Measurements from ENCODE around the gene PALLD. TPM values are rescaled to one million over a fixed set of nuclear protein-coding genes. Genes with fewer than 3 reads are reported as not detected.

Gene PALLD
- total and polyA plus RNA-seq, 2 of the 13 experiments (the other 11 are each of a cell fraction or from before 2014, with no cell fraction given): 0.50 to 1.5 TPM

- POLR2A ChIA-PET: no interaction called here
- H3K4me1 ChIP-seq (ENCODE audit: insufficient read depth, low read length): no peaks in the 10 kb centered on the region
- ATAC-seq: no peak
- no peak for DNase-seq (ENCODE audit: low spot score)
- H3K27me3 ChIP-seq (ENCODE audit: control insufficient read depth in 1 of 2, insufficient read depth in 2 of 2, low read length in 2 of 2): no peaks in the 10 kb centered on the region; a peak in 2 of 5 replicates
- CTCF ChIA-PET (ENCODE audit: low intra/inter-chr PET ratio, low total read pairs): no interaction called here
- H2AFZ ChIP-seq (ENCODE audit: low read length): no peak overlapping the region
- FAIRE-seq: no peak
- no peaks in the 10 kb centered on the region for H3K9me3 ChIP-seq (ENCODE audit: low read length)
- H3K4me3 ChIP-seq (replicated peaks in 1 of 3; ENCODE audit: insufficient read depth in 1 of 3, low read depth in 2 of 3, low read length in 3 of 3): no peak overlapping the region
- no TSS peak for BruUV-seq (replicated peaks)
- H3K27ac ChIP-seq (ENCODE audit: extremely low read length, insufficient read depth, low read length): no peak overlapping the region
- H3K9ac ChIP-seq (ENCODE audit: insufficient read depth, low read depth, low read length): no peak overlapping the region
- 25% methylated on average over 2 of the region's 2 CpGs for WGBS (ENCODE audit: low lambda C conversion rate)
- intact Hi-C loops (cut with micrococcal nuclease; ENCODE audit: unreplicated experiment) (no loop called here), in situ Hi-C loops (cut with HindIII; ENCODE audit: extremely low pct_ligation_motif_present, low pct_unique_long_range_greater_than_20kb) (no loop called here)
- no peaks in the 10 kb centered on the region for H4K20me1 ChIP-seq (ENCODE audit: insufficient read depth, low read length)
- no peak overlapping the region for H3K4me2 ChIP-seq (ENCODE audit: low read depth, low read length)
- no peaks in the 10 kb centered on the region for H3K79me2 ChIP-seq (ENCODE audit: insufficient read depth, low read length)
- no peaks in the 10 kb centered on the region for H3K36me3 ChIP-seq (replicated peaks in 1 of 2; ENCODE audit: control insufficient read depth in 1 of 2, insufficient read depth in 2 of 2, low read length in 2 of 2)
- no peak for TF ChIP-seq NFE2L2 (IDR thresholded peaks at IDR 0.05; ENCODE audit: low read length)
- TF ChIP-seq, protein P1, sequence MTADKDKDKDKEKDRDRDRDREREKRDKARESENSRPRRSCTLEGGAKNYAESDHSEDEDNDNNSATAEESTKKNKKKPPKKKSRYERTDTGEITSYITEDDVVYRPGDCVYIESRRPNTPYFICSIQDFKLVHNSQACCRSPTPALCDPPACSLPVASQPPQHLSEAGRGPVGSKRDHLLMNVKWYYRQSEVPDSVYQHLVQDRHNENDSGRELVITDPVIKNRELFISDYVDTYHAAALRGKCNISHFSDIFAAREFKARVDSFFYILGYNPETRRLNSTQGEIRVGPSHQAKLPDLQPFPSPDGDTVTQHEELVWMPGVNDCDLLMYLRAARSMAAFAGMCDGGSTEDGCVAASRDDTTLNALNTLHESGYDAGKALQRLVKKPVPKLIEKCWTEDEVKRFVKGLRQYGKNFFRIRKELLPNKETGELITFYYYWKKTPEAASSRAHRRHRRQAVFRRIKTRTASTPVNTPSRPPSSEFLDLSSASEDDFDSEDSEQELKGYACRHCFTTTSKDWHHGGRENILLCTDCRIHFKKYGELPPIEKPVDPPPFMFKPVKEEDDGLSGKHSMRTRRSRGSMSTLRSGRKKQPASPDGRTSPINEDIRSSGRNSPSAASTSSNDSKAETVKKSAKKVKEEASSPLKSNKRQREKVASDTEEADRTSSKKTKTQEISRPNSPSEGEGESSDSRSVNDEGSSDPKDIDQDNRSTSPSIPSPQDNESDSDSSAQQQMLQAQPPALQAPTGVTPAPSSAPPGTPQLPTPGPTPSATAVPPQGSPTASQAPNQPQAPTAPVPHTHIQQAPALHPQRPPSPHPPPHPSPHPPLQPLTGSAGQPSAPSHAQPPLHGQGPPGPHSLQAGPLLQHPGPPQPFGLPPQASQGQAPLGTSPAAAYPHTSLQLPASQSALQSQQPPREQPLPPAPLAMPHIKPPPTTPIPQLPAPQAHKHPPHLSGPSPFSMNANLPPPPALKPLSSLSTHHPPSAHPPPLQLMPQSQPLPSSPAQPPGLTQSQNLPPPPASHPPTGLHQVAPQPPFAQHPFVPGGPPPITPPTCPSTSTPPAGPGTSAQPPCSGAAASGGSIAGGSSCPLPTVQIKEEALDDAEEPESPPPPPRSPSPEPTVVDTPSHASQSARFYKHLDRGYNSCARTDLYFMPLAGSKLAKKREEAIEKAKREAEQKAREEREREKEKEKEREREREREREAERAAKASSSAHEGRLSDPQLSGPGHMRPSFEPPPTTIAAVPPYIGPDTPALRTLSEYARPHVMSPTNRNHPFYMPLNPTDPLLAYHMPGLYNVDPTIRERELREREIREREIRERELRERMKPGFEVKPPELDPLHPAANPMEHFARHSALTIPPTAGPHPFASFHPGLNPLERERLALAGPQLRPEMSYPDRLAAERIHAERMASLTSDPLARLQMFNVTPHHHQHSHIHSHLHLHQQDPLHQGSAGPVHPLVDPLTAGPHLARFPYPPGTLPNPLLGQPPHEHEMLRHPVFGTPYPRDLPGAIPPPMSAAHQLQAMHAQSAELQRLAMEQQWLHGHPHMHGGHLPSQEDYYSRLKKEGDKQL (CRISPR knock-in tag; IDR thresholded peaks at IDR 0.05; ENCODE audit: low read depth): no peak
- no peak for TF ChIP-seq MIXL1 (CRISPR knock-in tag; IDR thresholded peaks at IDR 0.05)
- no peak for TF ChIP-seq SP4 (CRISPR knock-in tag; IDR thresholded peaks at IDR 0.05)
- TF ChIP-seq ZNF639 (CRISPR knock-in tag; conservative IDR thresholded peaks at IDR 0.05): no peak
- no peak for TF ChIP-seq KDM1A (CRISPR knock-in tag; IDR thresholded peaks at IDR 0.05)
- TF ChIP-seq SRSF9 (IDR thresholded peaks at IDR 0.05; ENCODE audit: borderline replicate concordance, insufficient read depth, low read depth, low read length, poor library complexity, severe bottlenecking): no peak
- TF ChIP-seq, protein P2, sequence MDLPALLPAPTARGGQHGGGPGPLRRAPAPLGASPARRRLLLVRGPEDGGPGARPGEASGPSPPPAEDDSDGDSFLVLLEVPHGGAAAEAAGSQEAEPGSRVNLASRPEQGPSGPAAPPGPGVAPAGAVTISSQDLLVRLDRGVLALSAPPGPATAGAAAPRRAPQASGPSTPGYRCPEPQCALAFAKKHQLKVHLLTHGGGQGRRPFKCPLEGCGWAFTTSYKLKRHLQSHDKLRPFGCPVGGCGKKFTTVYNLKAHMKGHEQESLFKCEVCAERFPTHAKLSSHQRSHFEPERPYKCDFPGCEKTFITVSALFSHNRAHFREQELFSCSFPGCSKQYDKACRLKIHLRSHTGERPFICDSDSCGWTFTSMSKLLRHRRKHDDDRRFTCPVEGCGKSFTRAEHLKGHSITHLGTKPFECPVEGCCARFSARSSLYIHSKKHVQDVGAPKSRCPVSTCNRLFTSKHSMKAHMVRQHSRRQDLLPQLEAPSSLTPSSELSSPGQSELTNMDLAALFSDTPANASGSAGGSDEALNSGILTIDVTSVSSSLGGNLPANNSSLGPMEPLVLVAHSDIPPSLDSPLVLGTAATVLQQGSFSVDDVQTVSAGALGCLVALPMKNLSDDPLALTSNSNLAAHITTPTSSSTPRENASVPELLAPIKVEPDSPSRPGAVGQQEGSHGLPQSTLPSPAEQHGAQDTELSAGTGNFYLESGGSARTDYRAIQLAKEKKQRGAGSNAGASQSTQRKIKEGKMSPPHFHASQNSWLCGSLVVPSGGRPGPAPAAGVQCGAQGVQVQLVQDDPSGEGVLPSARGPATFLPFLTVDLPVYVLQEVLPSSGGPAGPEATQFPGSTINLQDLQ (CRISPR knock-in tag; IDR thresholded peaks at IDR 0.05): no peak
- TF ChIP-seq, protein P3, sequence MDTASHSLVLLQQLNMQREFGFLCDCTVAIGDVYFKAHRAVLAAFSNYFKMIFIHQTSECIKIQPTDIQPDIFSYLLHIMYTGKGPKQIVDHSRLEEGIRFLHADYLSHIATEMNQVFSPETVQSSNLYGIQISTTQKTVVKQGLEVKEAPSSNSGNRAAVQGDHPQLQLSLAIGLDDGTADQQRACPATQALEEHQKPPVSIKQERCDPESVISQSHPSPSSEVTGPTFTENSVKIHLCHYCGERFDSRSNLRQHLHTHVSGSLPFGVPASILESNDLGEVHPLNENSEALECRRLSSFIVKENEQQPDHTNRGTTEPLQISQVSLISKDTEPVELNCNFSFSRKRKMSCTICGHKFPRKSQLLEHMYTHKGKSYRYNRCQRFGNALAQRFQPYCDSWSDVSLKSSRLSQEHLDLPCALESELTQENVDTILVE (CRISPR knock-in tag; IDR thresholded peaks at IDR 0.05): no peak
- TF ChIP-seq SIX4 (CRISPR knock-in tag; IDR thresholded peaks at IDR 0.05): no peak
- no peak for TF ChIP-seq ZNF382 (CRISPR knock-in tag; IDR thresholded peaks at IDR 0.05; ENCODE audit: borderline replicate concordance)
- TF ChIP-seq MYNN (CRISPR knock-in tag; IDR thresholded peaks at IDR 0.05; ENCODE audit: low read depth): no peak
- no peak for TF ChIP-seq ZBTB1 (CRISPR knock-in tag; IDR thresholded peaks at IDR 0.05; ENCODE audit: borderline replicate concordance)
- TF ChIP-seq IRF1 (CRISPR knock-in tag; IDR thresholded peaks at IDR 0.05; ENCODE audit: low read depth): no peak
- TF ChIP-seq ZZZ3 (CRISPR knock-in tag; IDR thresholded peaks at IDR 0.05; ENCODE audit: borderline replicate concordance): no peak
These were observed 225.5 kb downstream of the PALLD start for GRCh38 chr4:168722391-168722790.
